ENCODE measurements around the gene ST3GAL5.
"Not testable (repeated sequence)": the region's sequence is repeated elsewhere in the genome, so short reads cannot be mapped to it uniquely, and the experiment has no call there.

The ST3GAL5 gene

DNA sequence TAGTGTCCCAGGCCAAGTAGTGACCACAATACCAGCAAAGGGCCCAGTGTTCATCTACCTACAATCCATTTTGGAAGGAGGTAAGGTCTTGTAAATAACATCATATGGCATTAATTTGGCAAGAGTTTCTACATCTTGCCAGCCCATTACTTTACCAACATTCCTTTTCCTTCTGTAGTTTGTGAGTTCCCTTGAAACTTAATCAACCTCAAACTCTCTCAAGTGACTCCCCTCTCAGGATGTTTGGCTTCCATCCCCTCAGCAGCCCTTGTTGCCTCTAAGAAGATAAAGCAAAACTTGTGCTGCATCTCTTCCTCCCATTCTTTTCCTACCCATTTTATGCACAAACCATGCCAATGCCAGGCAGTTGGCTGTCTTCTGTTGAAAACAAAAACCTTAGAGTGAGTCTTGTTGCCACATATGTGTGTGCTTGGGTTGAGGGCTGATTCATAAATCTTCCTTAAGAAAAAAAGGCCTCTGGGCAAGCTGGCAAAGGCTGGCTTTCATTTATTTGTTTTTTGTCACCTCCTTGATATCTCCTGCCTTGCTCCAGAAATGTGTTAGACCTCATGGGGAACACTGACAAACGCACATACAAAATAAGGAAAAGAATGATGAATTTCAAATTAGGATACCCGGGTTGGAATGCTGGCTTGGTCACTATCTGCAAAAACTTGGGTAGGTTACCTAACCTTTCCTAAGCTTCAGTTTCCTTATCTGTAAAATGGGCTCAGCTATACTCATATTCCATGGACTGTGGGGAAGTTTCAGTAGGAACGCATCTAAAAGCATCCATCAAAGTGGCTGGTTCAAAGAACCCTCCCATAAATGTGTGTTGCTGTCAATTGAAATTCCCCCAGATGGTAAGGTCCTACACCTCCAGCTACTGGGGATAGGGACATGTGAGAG, 29.4 kb upstream of the ST3GAL5 start:
- DNase-seq, result no peak

DNA sequence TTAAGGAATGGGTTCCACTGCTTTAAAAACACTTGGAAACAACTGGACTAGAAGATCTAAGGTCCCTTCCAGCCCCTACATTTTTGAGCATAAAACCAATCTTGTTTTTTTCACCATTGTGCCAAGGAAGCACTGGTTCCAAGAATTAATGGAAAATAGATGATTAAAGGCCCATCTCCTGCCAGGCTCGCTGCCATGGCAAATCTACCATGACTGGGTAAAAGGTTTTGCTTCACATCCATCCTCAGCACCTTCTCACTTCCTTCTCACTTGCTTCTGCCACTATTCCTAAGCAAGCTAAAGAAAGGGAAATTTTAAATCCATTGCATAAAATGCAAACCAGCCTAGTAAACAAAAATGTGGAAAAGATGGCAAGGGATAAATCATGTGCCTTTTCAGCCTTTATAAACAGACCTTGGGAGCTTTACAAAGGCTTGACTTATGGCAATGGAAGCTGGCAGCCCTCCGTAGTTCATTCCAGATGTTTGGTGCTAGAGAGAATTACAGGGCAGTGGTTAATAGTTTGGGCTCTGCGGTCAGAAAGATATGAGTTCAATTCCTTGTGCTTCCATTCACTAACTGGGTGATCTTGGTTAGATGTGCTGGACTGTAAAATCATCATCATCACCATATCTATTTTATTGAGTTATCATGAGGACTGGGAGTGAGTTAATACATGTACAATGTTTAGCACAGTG, 27.0 kb upstream of the ST3GAL5 start:
- DNase-seq, result no peak

DNA sequence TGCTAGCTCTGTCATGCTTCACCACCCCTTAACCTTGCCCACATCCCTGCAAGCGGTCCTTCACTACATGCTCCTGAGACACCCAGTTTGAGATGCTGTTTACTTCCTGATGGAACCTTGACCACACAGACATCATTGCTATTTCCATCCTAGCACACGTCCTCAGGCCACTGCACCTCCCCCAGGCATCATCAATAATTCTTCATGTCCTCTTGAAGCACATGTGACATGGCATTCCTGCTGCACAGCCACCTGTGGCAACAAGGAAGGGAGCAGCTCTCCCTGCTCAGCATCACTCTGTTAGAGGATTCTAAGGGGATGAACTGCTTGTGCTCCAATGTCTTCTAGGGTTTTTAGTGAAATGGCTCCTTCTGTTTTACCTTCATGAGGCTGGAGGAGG, 26.1 kb upstream of the ST3GAL5 start:
- no peak for DNase-seq

DNA sequence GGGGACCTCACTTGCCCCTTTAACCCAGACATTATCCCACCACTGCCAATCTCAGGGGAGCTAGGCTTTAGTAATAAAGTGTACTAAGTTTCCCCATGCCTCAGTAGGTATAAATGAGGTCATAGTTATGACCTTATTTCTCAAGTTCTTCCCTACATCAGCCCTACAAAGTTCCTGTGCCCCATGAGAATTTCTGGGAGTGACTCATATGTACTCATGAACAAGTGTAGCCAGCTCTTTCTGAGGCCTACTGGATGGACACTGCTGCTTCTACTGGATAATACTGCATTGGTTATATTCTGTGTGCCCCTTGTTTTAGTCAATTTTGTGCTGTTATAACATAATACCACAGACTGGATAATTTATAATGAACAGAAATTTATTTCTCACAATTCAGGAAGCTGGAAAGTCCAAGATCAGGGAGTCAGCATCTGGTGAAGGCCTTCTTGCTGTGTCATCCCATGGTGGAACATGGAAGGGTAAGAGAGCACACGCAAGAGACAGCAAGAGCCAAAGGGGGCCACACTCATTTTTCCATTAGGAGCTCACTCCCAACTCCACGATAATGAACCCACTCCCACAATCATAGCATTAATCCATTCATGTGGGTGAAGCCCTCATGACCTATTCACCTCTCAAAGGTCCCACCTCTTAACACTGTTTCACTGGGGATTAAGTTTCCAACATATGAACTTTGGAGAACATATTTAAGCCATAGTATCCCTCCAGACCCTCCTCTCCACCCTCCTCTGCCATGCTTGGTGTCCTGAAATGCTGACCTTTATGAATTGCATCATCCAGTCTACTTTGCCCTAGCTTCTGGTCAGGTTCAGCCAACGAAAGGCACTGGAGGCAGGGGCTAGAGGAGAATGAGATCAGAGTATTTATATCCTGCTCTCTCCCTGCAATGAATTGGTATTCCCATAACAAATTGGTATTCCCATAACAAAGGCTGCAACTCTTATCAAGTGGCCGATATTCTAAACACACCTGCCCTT, 25.4 kb upstream of the ST3GAL5 start:
- DNase-seq, result no peak

DNA sequence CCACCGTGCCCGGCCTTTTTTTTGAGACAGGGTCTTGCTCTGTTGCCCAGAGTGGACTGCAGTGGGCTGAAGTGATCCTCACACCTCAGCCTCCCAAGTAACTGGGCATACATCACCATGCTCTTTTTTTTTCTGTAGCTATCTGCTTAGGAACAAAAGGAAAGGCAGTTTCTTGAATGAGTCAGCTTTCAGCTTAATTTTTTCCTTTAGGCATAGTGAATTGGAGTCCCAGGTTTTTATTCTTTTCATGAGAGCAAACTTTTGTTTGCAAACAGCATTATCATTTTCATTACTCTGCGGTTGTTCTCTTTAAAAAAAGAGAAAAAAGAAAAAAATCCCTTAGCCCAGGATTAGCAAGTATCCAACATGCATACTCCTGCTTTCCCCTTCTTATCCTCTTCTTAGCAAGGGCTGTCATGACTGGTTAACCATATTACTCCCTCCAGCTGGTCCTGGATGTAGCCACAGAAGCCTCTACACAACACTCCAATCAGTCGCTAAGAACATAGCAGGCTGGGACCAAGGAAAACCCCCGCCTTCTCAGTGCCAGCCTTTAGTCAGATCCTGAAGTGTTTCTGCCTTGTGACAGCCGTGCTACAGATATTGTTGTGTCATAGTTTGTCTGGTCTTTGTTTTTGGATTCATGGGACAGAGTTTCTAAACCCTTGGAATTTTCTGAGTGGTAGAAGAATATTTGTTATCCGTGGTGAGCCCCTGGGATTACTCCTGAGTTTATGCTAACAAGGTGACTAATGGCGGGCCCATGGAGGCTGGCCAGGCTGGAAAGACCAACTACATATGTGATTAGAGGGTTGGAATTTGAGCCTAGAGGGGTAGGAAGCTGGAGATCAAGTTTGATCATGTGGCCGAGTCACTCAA, 23.3 kb upstream of the ST3GAL5 start:
- no peak for DNase-seq

DNA sequence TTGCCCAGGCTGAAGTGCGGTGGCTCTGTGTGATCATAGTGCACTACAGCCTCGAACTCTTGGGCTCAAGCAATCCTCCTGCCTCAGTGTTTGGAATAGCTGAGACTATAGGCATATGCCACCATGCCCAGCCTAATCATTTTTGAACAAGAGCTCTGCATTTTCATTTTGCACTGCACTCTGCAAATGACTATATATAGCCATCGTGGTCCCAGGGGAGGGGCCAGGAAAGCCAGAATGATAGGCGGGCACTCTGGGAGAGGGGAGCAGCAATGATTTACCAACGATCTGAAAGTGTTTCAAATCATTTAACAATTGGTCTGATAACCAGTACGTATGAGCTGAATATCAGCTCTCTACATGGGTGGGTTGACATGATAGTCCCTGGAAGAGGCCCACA, 22.3 kb upstream of the ST3GAL5 start:
- DNase-seq, result no peak

DNA sequence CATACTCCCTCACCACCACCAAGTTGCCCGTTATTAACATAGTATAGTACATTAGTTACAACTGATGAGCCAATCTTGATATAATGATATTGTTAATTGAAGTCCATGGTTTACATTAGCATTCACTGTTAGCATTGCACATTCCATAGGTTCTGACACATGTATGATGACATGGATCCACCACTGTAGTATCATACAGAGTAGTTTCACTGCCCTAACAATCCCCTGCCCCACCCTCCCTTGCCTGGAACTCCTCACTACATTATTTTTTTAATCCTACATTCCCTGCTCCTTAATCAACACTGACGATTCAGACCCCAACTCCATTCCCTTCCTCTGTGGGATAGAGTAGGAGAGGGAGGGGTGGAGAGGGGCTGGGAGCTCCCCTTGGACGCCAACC, 20.2 kb upstream of the ST3GAL5 start:
- DNase-seq, result no peak

DNA sequence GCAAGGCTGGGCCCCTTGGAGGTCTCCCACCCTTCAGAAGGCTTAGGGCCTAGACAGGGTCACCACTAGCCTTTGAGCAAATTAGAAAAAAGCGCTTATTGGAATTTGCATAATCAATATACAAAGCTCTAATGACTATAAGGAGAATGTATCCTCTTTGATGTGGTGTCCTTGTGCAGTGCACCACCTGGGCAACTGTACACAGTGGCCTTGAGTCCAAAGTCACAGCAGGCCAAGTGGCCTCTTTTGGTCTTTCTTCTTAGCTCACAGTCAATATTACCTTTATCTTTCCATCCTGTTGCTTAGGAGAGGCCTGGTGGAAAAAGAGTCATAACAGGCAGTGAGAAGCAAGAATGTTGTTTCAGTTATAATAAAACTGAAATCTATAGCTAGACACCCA, 19.7 kb upstream of the ST3GAL5 start:
- DNase-seq, result no peak

DNA sequence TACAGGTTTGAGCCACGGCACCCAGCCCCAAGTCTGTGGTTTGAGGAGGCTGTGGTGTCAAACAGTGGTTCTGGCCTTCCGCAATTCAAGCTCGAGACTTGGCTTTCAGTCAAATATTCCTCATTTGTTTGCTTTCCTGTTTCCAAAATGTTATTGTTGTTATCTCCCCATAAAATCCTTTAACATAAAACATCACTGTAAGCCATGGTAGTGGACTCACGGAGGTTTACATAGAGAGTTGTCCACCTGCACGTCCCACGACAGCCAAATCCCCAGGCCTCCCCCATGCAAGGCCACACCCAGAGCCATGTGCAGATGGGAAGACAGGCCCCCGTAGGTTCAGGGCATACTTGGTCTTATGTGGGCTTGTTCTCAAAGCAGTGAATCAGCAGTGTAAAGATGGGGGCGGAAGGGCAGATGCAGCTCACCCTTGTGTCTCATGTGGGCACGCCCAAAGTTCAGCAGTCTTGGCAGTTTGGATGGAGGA, 18.9 kb upstream of the ST3GAL5 start:
- DNase-seq, result no peak

DNA sequence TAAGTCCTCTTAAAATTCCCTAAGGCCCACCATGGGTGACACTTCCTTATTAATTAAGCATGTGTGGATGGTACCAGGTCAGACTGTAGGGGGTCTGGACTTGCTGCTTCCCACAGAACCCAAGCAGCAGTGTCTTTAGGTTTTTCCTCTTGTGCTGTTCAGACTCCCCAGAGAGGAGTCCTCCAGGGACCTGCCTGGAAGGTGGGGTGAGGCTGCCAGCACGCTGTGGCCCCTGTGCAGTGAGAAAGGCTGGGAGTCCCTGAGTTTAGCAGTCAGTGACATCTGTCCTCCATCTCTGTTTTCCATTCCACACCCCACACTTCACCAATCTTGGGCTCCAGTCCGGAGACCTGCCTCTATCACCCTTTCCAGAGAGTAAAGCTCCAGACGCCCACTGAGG, 18.0 kb upstream of the ST3GAL5 start:
- DNase-seq, result no peak

DNA sequence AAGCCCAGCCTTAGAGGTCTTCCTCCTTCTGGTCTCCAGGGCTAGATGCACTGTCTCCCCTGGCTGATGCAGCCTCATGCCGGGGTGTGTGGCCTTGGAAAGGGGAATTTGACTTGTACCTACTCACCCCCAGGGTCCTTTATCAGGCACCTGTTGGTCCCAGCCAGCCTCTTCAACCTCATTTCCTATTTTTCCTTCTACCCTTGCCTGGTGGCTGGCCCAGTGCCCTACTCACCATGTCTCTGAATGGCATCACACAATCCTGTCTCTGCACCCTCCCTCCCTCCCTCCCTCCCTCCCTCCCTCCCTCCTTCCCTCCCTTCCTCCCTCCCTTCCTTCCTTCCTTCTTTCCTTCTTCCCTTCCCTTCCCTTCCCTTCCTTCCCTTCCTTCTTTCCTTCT, 17.1 kb upstream of the ST3GAL5 start:
- DNase-seq, result no peak

DNA sequence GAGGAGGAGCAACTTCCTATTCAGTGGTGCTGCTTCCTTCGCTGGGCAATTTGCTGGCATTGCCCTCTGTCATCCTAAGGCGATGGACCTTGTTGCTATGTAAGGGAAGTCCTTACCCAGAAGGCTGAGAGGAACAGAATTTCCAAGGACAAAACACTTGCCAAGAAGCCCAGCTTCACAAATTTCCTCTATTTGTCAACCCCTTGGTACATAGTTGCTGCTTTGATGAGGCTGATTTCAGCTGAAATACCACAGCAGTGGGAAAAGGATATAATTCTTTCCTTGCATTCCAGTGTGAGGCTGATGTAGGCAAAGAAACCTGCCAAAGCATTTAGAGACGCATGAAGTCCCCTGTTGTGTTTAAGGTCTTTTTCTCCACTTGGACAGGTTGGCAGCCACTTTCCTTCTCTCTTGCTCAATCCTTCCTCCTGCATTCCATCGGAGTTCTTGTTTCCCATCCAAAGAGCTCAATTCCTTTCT, 16.4 kb upstream of the ST3GAL5 start:
- no peak for DNase-seq

DNA sequence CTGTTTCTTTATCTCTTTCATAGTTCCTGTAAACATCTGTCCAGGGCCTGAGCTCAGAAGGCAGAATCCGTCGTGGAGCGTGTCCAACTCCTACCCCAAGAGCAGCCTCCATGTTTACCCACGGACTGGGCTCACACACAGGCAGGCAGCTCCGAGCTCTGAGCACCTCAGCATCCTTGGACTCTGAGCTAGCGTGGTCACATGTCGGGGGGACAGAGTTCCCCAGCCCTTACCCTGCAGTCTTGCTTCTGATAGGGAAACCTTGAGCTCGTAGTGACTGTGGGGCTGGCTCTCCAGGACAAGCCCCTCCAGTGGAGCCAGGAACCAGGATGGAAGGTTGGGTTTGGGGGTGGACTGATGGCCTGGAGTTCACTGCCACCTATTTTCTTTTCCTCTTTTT, 15.1 kb upstream of the ST3GAL5 start:
- DNase-seq, result no peak

DNA sequence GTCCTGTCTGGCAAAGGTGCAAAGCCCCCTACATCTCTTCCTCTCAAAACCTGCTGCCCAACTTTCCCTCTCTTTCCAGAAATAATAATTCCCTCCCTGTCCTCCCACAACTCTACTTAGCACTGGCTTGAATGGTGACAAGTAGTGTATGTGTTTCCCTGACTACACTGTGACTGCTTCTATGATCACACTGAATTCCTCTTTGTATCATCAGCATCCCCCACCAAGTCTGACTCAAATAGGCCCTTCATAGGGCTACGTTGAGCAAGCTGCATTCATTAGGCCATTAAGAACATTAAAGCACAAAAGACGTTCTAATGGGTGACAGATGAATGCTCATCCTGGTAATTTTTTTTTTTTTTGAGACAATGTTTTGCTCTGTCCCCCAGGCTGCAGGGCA, 13.7 kb upstream of the ST3GAL5 start:
- DNase-seq, result no peak

DNA sequence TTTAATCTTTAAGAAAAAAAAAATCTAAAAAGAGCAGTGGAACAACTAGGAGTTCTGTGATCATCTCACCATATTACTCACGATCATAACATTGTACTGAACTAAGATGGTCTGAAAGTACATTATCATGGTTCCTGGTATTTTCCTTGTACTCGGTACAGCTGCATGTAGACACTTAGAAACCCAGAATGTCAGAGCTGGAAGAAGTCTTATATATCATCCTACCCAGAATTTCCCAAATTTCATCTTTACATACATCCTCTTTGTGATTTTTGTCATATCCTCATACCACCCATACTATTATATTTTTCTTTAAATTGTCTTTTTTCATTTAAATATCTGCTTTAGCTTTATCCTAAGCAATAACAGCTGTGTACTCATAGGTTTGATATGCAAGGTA, 12.4 kb upstream of the ST3GAL5 start:
- no peak for DNase-seq

DNA sequence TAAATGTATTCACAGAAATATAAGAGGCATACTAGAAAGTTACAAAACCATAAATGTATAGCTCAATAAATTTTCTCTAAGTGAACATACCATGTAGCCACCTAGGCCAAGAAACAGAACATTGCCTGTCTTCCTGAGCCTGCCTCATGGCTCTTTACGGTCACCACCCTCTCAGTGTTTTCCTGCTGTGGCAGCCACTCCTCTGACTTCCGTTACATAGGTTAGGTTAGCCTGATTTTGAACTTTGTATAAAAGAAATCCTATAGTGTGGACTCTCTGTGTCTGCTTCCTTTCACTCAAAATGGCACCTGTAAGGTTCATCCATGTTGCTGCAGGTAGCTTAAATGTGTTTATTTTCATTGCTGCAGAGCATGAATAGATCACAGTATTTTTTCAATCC, 11.6 kb upstream of the ST3GAL5 start:
- no peak for DNase-seq

DNA sequence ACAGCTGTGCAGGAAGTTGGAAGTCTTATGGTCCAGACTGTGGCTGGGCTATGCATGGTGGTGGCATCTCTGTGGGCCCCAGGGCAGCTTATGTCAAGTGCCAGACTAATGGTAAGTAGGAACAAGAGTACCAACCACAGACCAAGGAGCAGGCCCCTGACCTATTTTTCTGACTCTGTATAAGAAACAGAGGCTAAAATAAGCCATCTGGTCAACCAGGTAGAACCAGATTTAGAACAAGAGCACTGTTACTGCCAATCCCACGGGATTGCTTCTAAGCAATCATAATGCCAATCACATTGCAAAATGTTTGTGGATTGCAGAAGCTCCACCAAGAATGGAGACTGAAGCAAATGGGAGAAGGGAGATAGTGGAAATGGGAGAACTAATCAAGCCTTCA, 11.1 kb upstream of the ST3GAL5 start:
- DNase-seq, result no peak

DNA sequence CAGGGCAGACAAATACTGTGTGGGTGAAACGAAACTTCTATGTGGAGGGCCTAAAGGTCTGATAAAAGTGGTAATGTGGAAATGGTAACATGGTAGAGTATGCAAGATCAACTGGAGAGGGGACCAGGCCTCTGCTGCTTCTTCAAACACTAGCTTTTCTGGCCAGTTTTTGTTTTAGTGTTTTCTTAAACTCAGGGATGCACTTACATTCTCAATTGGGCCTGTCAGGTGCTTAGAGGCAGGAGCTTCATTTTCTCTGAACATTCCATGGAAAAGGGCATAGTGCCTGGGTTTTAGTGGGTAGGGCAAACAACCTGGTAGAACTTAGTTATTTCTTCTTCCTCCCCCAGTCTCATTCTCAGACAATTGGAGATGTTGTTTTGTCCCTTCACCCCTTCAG, 10.5 kb upstream of the ST3GAL5 start:
- DNase-seq, result no peak

DNA sequence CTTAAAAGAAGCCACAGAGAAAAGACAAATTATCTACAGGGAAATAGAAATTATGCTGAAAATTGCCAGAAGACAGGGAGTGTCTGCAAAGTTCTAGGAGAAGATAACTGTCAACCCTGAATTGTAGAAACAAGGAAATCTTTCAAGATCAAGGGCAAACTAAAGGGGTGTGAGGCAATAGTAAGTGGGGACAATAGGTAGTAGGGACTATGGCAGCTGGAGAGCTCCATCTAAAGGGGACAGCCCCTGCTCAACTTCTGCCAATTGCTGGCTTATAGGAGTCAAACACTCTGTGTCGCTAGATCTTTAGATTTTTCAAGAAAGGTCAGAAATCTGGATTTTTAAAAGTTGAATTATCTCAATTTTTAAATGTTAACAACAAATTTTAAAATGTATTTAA, 10.1 kb upstream of the ST3GAL5 start:
- no peak for DNase-seq

DNA sequence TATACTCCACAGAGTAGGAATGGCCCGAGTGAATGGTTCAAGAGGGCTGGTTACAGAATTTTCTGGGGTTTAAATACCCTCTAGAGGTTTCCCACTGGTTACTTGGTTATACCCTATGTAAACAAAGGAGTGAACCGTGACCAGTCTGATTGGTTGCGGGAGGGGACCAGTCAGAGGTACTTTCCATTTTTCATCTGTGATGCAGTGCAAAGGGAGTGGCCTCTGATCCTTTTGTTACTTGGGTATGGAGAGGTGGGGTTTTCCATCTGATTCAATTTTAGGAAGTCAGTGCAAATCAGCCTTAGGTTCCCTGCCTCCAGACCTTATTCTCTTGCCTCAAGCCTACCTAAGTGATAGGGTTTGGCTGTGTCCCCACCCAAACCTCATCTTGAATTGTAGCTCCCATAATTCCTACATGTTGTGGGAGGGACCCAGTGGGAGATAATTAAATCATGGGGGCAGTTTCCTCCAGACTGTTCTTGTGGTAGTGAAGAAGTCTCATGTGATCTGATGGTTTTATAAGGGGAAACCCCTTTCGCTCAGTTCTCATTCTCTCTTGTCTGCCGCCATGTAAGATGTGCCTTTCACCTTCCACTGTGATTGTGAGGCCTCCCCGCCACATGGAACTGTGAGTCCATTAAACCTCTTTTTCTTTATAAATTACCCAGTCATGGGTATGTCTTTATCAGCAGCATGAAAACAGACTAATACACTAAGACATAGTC, 5.9 kb upstream of the ST3GAL5 start:
- not testable (repeated sequence) for DNase-seq
